Right lobe of liver (tissue), 6 donors: ENCODE measurements around the gene BCL2A1. TPM values are rescaled to one million over a fixed set of nuclear protein-coding genes. Genes with fewer than 3 reads are reported as not detected.
"Not testable (repeated sequence)": the region's sequence is repeated elsewhere in the genome, so short reads cannot be mapped to it uniquely, and the experiment has no call there.

Source experiments
- ATAC-seq, 4 donors: fragments of 200-7000 bp; cut with Tn5 transposase; one replicate each; pipeline ENCODE4 v1.9.1; 2020; ENCODE audit warnings: mild to moderate bottlenecking in 4 of 4, moderate library complexity in 4 of 4
- DNase-seq, 3 donors: peaks; one replicate each; pipeline ENCODE4 v3.0.0-alpha.2; 2020
- H3K27ac ChIP-seq, 3 donors: fragments of 200-600 bp; one replicate each; pipeline ENCODE4 v1.8.0; 2022
- H3K27me3 ChIP-seq, 2 donors: fragments of 200-600 bp; one replicate each; pipeline ENCODE4 v1.8.0; 2022
- H3K36me3 ChIP-seq, 4 donors: fragments of 200-600 bp; sonication (generic) in 1 of 4; one replicate each; pipeline versions ENCODE4 v1.5.1 to v1.8.0; 2017 to 2022; ENCODE audit warnings: control low read depth in 1 of 4
- H3K4me1 ChIP-seq, 4 donors: fragments of 200-600 bp; sonication (generic) in 1 of 4; one replicate each; pipeline versions ENCODE4 v1.5.1 to v1.8.0; 2017 to 2022; ENCODE audit warnings: control low read depth in 1 of 4
- H3K4me3 ChIP-seq, 3 donors: fragments of 200-600 bp; one replicate each; pipeline ENCODE4 v1.8.0; 2022
- H3K9me3 ChIP-seq, 4 donors: fragments of 200-600 bp; sonication (generic) in 1 of 4; one replicate each; pipeline versions ENCODE4 v1.5.1 to v1.8.0; 2017 to 2022; ENCODE audit warnings: control low read depth in 1 of 4
- POLR2A ChIP-seq: fragments of 450-650 bp; IDR thresholded peaks from one replicate; pipeline ENCODE4 v1.6.1; 2017; ENCODE audit warnings: antibody characterized with exemption, mild to moderate bottlenecking
- WGBS: methylation state at CpG from one replicate; pipeline ENCODE4 v1.1.6; 2018; ENCODE audit warnings: low coverage, low lambda C conversion rate; ENCODE audit not compliant: insufficient coverage; ENCODE audit errors: missing lambda C conversion rate; 5-methylcytosine and 5-hydroxymethylcytosine counted together
- intact Hi-C, 2 donors: fragments of 100-400 bp; cut with DNase I; formaldehyde crosslinking; loops; one replicate each; pipeline versions ENCODE4 v1.11.2 to v1.14.1; 2022
- total RNA-seq, 6 experiments: library from RNA; depleted of rRNA in 2 of 6; stranded (reverse); fragments of >200 nt in 2 of 6; fragmentation: NEBNext Ultra II Directional in 3 of 6; extraction: Animal tissue kit (Norgen Biotek cat#: 25700) in 3 of 6; gene quantifications; one replicate each; pipeline versions ENCODE4 v1.1.0 to v1.2.4, GENCODE V29; 2016 to 2023
- TF ChIP-seq, protein P1 (sequence below), 4 donors: fragments of 200-600 bp in 3 of 4; fragments of 450-650 bp in 1 of 4; IDR thresholded peaks; one replicate each; pipeline versions ENCODE4 v1.5.1 to v1.8.0; 2016 to 2022; ENCODE audit warnings: antibody characterized with exemption in 4 of 4, mild to moderate bottlenecking in 2 of 4
- donor health status: DM: no; HTN: yes; CAD: no.
- donor health status: DM: no; HTN: no; CAD: no.
- donor health status: DM: no; HTN: no; CAD: no.
- donor health status: DM: no; HTN: yes; CAD: no.
- donor health status: DM: no; HTN: yes; CAD: no.

BCL2A1 gene
- total RNA-seq, 6 experiments from 2014 or later: 0.26 to 6.9 (median 1.8) TPM

DNA sequence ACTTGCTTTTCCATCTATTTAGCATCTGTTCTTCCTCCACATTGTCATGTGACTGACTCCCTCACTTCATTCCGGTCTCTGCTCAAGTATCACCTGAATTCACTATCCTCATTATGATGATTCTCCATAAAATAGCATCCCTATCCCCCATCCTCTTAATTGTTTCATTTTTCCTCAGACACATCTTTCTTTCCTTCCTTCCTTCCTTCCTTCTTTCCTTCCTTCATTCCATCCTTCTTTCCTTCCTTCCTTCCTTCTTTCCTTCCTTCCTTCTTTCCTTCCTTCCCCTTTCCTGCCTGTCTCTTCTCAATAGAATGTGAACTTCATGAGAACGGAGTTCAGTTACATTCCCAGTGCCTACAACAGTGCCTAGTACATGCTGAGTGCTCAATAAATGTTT, 41.6 kb downstream of the BCL2A1 start:
- WGBS: 90% methylated on average over 2 of the region's 2 CpGs
- ATAC-seq (no peak), DNase-seq (no peak)
- no peak overlapping the region for H3K27ac ChIP-seq
- TF ChIP-seq POLR2A: no peak
- TF ChIP-seq, protein P1, sequence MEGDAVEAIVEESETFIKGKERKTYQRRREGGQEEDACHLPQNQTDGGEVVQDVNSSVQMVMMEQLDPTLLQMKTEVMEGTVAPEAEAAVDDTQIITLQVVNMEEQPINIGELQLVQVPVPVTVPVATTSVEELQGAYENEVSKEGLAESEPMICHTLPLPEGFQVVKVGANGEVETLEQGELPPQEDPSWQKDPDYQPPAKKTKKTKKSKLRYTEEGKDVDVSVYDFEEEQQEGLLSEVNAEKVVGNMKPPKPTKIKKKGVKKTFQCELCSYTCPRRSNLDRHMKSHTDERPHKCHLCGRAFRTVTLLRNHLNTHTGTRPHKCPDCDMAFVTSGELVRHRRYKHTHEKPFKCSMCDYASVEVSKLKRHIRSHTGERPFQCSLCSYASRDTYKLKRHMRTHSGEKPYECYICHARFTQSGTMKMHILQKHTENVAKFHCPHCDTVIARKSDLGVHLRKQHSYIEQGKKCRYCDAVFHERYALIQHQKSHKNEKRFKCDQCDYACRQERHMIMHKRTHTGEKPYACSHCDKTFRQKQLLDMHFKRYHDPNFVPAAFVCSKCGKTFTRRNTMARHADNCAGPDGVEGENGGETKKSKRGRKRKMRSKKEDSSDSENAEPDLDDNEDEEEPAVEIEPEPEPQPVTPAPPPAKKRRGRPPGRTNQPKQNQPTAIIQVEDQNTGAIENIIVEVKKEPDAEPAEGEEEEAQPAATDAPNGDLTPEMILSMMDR (IDR thresholded peaks at IDR 0.05): no peak
- H3K4me1 ChIP-seq: peaks cover 0 to 5% (median 0%) of the 10 kb centered on the region in 4 donors
- H3K9me3 ChIP-seq: no peaks in the 10 kb centered on the region
- H3K27me3 ChIP-seq: no peaks in the 10 kb centered on the region
- intact Hi-C loops: no loop called here
- no peak overlapping the region for H3K4me3 ChIP-seq
- no peaks in the 10 kb centered on the region for H3K36me3 ChIP-seq

DNA sequence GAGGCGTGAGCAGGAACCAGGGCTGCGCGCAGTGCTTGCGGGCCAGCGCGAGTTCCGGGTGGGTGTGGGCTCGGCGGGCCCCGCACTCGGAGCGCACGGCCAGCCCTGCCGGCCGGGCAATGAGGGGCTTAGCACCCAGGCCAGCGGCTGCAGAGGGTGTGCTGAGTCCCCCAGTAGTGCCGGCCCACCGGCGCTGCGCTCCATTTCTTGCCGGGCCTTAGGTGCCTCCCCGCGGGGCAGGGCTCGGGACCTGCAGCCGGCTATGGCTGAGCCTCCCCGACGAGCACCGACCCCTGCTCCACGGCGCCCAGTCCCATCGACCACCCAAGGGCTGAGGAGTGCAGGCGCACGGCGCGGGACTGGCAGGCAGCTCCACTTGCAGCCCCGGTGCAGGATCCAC, 44.9 kb downstream of the BCL2A1 start:
- not testable (repeated sequence) for ATAC-seq

DNA sequence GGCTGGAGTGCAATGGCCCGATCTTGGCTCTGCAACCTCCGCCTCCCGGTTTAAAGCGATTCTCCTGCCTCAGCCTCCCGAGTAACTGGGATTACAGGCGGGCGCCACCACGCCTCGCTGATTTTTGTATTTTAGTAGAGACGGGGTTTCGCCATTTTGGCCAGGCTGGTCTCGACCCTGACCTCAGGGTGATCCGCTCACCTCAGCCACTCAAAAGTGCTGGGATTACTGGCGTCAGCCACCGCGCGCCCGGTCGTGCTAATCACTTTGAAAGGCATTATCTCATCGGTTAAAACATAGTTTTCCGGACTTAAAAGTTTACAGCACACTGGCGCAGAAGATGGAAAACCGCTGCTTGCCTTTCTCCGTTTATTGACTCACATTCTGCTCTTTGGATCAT, 46.6 kb downstream of the BCL2A1 start:
- DNase-seq (no peak), ATAC-seq (no peak)
- H3K27ac ChIP-seq: peak overlapping the region; percentile 73 to 96 (median 91)
- H3K36me3 ChIP-seq: peaks cover 0 to 10% (median 0%) of the 10 kb centered on the region in 4 donors
- no peak for TF ChIP-seq POLR2A
- TF ChIP-seq, protein P1 (IDR thresholded peaks at IDR 0.05): no peak
- peak overlapping the region; percentile 80 to 86 (median 83) for H3K4me3 ChIP-seq
- H3K27me3 ChIP-seq: no peaks in the 10 kb centered on the region
- H3K9me3 ChIP-seq: no peaks in the 10 kb centered on the region
- 83% methylated on average over 17 of the region's 24 CpGs for WGBS
- H3K4me1 ChIP-seq: peaks cover 0 to 5% (median 0%) of the 10 kb centered on the region in 4 donors
- intact Hi-C loops: no loop called here

More for the DNA sequence above, 44.9 kb downstream of the BCL2A1 start:
- intact Hi-C loops, H3K9me3 ChIP-seq, H3K4me1 ChIP-seq, H3K27me3 ChIP-seq, H3K27ac ChIP-seq, DNase-seq, H3K4me3 ChIP-seq, H3K36me3 ChIP-seq: not testable (repeated sequence)
- WGBS: no CpG with 5 or more reads among the region's 36 CpGs

DNA sequence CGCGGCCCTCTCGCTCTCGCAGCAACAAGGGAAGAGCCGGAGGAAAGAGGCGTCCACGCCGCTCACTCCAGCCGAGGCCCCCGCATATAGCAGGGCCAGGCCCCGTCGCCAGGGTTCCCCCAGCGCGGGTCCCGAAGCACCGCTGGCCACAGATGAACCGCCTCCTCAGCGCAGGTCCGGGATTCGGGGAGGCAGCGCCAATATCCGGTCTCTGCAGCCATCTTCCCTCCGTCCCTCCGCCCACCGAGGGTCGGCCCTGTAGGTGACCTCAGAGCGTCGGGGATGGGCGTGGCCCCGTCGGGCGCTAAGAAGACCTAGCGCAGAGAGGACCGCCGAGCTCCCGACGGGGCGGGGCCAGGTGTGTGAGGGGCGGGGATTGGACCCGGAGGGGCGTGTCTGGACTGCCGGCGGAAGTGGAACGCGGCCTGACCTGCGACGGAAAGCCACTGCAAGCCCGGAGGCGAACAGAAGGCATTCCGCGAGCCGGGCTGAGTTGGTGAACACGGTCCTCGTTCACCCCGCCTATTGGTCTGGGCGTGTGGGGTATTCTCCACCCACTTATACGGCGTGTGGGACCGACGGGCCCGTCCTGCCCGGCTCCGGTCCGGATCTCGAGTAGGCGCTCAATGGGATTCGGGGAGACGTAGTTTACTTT, 47.4 kb downstream of the BCL2A1 start:
- peak; percentile 88 for TF ChIP-seq POLR2A
- TF ChIP-seq, protein P1 (IDR thresholded peaks at IDR 0.05): no peak
- H3K9me3 ChIP-seq: no peaks in the 10 kb centered on the region
- peaks cover 0 to 11% (median 0%) of the 10 kb centered on the region in 4 donors for H3K36me3 ChIP-seq
- ATAC-seq (peak; percentile 97 to 99 (median 98)), DNase-seq (peak; percentile 98 to 99 (median 99))
- 0% methylated on average over 15 of the region's 68 CpGs for WGBS
- peaks cover 0 to 5% (median 0%) of the 10 kb centered on the region in 4 donors for H3K4me1 ChIP-seq
- peak overlapping the region; percentile 80 to 86 (median 83) for H3K4me3 ChIP-seq
- H3K27me3 ChIP-seq: no peaks in the 10 kb centered on the region
- peak overlapping the region; percentile 91 to 96 (median 96) for H3K27ac ChIP-seq
- intact Hi-C loops: no loop called here

DNA sequence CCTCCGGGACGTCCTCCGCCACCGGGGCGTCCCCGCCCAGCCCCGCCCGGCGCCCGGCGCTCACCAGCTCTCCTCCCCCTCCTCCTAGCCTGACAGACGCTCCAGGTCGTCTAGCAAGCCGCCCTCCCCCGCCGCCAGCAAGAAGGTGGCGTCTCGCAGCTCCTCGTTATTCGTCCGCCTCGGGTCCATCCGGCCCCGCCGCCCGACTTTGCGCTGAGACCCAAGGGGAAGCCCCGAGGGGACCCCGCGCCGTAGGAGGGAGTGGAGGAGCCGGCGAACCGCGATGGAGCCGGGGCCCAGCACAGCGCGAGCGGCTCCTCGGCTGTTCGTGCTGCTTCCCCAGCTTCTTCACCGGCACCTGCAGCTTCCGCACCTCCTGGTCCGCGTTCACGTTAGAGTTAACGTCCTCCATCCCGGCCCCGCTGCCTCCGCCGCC, 47.9 kb downstream of the BCL2A1 start:
- 0% methylated on average over 8 of the region's 51 CpGs for WGBS
- Histone ChIP-seq H3K4me3 (peak overlapping the region; percentile 80 to 86 (median 83)), H3K36me3 (peaks cover 0 to 11% (median 0%) of the 10 kb centered on the region in 4 donors), H3K27me3 (no peaks in the 10 kb centered on the region), H3K9me3 (no peaks in the 10 kb centered on the region), H3K27ac (peak overlapping the region; percentile 91 to 96 (median 96)), H3K4me1 (peaks cover 0 to 5% (median 0%) of the 10 kb centered on the region in 4 donors)
- peak; percentile 70 to 79 (median 76) for ATAC-seq
- peak; percentile 82 to 88 (median 85) for DNase-seq
- TF ChIP-seq, protein P1 (IDR thresholded peaks at IDR 0.05): no peak
- TF ChIP-seq POLR2A: no peak
- intact Hi-C loops: no loop called here
